ENCODE data around the gene C19orf53.

Gene C19orf53

DNA sequence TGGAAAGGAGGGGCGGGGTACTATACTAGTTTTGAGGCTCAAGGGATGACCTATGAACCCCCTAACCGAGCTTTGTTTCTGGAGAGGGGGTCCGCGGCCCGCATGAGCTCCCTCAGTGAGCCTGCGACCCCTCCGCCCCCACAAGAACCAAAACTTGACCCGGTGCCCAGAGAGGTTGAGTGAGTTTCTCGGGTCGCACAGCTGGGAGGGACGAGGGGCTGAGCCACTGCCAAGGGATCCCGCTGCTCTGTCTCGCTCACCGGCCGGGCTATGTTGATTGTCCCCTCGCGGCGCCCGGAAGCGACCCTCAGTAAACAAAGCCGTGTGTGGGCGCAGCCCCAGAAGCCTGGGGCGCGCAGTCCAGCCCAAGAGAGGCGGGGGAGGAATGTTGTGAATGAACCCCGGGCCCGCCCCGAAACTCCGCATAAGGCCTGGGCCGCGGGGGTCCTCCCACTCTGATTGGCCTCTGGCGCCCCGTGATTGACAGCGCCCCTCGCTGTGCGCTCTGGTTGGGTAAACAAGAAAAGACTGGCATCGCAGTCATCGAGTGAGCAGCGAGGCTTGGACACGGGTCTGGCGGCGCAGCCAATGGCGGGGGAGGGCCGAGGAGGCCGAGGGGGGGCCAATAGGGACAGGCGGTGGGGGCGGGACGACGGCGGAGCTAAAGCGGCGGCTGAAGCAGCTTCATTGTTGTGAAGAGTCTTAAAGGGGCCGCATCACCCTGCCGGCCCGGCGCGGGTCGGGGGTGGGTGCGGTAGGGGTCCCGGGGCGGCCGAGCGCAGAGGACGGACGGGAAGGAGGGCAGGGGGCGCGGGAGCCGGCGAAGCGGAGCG lies 20.7 kb downstream of the C19orf53 start, which contains the start of gene ZSWIM4:
TSS of gene ZSWIM4 (plus strand) at position 687 of the 833 bp plus-strand sequence. CDS start 206 bp downstream, outside the sequence.
- TF ChIP-seq SIN3A (IDR thresholded peaks at IDR 0.05; ENCODE audit: borderline replicate concordance, insufficient read depth, low read length) = peak; percentile 79; the same call in 1 of the 2 replicates
- 0 out of 2 replicates have a peak, but pooled peaks have one; percentile 30 for TF ChIP-seq POLR2AphosphoS5 (IDR thresholded peaks at IDR 0.05; ENCODE audit: low read depth, low read length)
- TF ChIP-seq, protein P1, sequence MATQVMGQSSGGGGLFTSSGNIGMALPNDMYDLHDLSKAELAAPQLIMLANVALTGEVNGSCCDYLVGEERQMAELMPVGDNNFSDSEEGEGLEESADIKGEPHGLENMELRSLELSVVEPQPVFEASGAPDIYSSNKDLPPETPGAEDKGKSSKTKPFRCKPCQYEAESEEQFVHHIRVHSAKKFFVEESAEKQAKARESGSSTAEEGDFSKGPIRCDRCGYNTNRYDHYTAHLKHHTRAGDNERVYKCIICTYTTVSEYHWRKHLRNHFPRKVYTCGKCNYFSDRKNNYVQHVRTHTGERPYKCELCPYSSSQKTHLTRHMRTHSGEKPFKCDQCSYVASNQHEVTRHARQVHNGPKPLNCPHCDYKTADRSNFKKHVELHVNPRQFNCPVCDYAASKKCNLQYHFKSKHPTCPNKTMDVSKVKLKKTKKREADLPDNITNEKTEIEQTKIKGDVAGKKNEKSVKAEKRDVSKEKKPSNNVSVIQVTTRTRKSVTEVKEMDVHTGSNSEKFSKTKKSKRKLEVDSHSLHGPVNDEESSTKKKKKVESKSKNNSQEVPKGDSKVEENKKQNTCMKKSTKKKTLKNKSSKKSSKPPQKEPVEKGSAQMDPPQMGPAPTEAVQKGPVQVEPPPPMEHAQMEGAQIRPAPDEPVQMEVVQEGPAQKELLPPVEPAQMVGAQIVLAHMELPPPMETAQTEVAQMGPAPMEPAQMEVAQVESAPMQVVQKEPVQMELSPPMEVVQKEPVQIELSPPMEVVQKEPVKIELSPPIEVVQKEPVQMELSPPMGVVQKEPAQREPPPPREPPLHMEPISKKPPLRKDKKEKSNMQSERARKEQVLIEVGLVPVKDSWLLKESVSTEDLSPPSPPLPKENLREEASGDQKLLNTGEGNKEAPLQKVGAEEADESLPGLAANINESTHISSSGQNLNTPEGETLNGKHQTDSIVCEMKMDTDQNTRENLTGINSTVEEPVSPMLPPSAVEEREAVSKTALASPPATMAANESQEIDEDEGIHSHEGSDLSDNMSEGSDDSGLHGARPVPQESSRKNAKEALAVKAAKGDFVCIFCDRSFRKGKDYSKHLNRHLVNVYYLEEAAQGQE (IDR thresholded peaks at IDR 0.05; ENCODE audit: insufficient read depth in 1 of 2, low read depth in 2 of 2, low read length in 2 of 2) = 0 out of 4 replicates have a peak, but pooled peaks of 1 of the 2 experiments have one; percentile 43
- TF ChIP-seq FOXP2 (optimal IDR thresholded peaks at IDR 0.05; ENCODE audit: borderline replicate concordance, extremely low read depth, extremely low read length, insufficient read depth) = peak; percentile 100
- peak; percentile 71; the same call in 1 of the 2 replicates for TF ChIP-seq TAF1 (IDR thresholded peaks at IDR 0.05; ENCODE audit: borderline replicate concordance, insufficient read depth, low read length)

- TF ChIP-seq, protein P1 (IDR thresholded peaks at IDR 0.05; ENCODE audit: insufficient read depth in 1 of 2, low read depth in 2 of 2, low read length in 2 of 2) = no peak
- 0 out of 2 replicates have a peak, but pooled peaks have one; percentile 5 for TF ChIP-seq TAF1 (IDR thresholded peaks at IDR 0.05; ENCODE audit: borderline replicate concordance, insufficient read depth, low read length)
Observed at GRCh38 chr19:13795595-13796300, 21.5 kb downstream of the C19orf53 start.

- TF ChIP-seq TAF1 (IDR thresholded peaks at IDR 0.05; ENCODE audit: borderline replicate concordance, insufficient read depth, low read length) = 0 out of 2 replicates have a peak, but pooled peaks have one; percentile 30
- TF ChIP-seq SIN3A (IDR thresholded peaks at IDR 0.05; ENCODE audit: borderline replicate concordance, insufficient read depth, low read length) = peak; percentile 81; the same call in 1 of the 2 replicates
- no peak for TF ChIP-seq FOXP2 (optimal IDR thresholded peaks at IDR 0.05; ENCODE audit: borderline replicate concordance, extremely low read depth, extremely low read length, insufficient read depth)
- TF ChIP-seq, protein P1 (IDR thresholded peaks at IDR 0.05; ENCODE audit: insufficient read depth in 1 of 2, low read depth in 2 of 2, low read length in 2 of 2) = peak; percentile 58 to 77; a peak in 3 of 4 replicates
- TF ChIP-seq POLR2AphosphoS5 (IDR thresholded peaks at IDR 0.05; ENCODE audit: low read depth, low read length) = no peak; the same call in 1 of the 2 replicates
Observed at GRCh38 chr19:13796301-13797057, 22.2 kb downstream of the C19orf53 start.

GRCh38 chr19:13797058-13797440 lies 22.8 kb downstream of the C19orf53 start:
- TF ChIP-seq TAF1 (IDR thresholded peaks at IDR 0.05; ENCODE audit: borderline replicate concordance, insufficient read depth, low read length) (no peak), POLR2AphosphoS5 (IDR thresholded peaks at IDR 0.05; ENCODE audit: low read depth, low read length) (no peak), FOXP2 (optimal IDR thresholded peaks at IDR 0.05; ENCODE audit: borderline replicate concordance, extremely low read depth, extremely low read length, insufficient read depth) (no peak), SIN3A (IDR thresholded peaks at IDR 0.05; ENCODE audit: borderline replicate concordance, insufficient read depth, low read length) (no peak)
- TF ChIP-seq, protein P1 (IDR thresholded peaks at IDR 0.05; ENCODE audit: insufficient read depth in 1 of 2, low read depth in 2 of 2, low read length in 2 of 2) = no peak

All from PFSK-1 (cell line).